Psoas muscle (tissue), 8 donors: ENCODE data around the gene SMIM14. TPM values are rescaled to one million over a fixed set of nuclear protein-coding genes. Genes with fewer than 3 reads are reported as not detected.
A peak's percentile ranks its signal among the peaks of the same experiment; 100 is the strongest.

Source experiments
- ATAC-seq, 4 donors: fragments of 200-7000 bp; cut with Tn5 transposase; one replicate each; pipeline ENCODE4 v1.9.1; 2020; ENCODE audit warnings: moderate library complexity in 3 of 4, mild to moderate bottlenecking in 2 of 4
- DNase-seq, 2 donors: peaks; one replicate each; pipeline ENCODE4 v3.0.0-alpha.2; 2020
- H3K27ac ChIP-seq: fragments of 200-600 bp; one replicate; pipeline ENCODE4 v1.8.0; 2022
- H3K27me3 ChIP-seq, 3 donors: fragments of 200-600 bp in 1 of 3; one replicate each; pipeline versions ENCODE4 v1.6.1 to v1.8.0; 2013 to 2022; ENCODE audit warnings: low read length in 2 of 3, mild to moderate bottlenecking in 2 of 3, moderate library complexity in 1 of 3; ENCODE audit not compliant: insufficient read depth in 3 of 3
- H3K36me3 ChIP-seq, 2 donors: fragments of 200-600 bp in 1 of 2; one replicate each; pipeline versions ENCODE4 v1.6.1 to v1.8.0; 2013 to 2022; ENCODE audit warnings: low read depth in 1 of 2, mild to moderate bottlenecking in 1 of 2, moderate library complexity in 1 of 2; ENCODE audit not compliant: insufficient read depth in 1 of 2
- H3K4me1 ChIP-seq: fragments of 200-600 bp; one replicate; pipeline ENCODE4 v1.8.0; 2022
- H3K4me3 ChIP-seq: fragments of 200-600 bp; one replicate; pipeline ENCODE4 v1.8.0; 2022; ENCODE audit warnings: mild to moderate bottlenecking
- H3K9me3 ChIP-seq: fragments of 200-600 bp; one replicate; pipeline ENCODE4 v1.8.0; 2022
- CTCF ChIP-seq: fragments of 200-600 bp; IDR thresholded peaks from one replicate; pipeline ENCODE4 v1.8.0; 2022; ENCODE audit warnings: antibody characterized with exemption
- WGBS, 3 donors: extraction: QIAGEN DNeasy Blood & Tissue Kit; methylation state at CpG; one replicate each; pipeline versions ENCODE4 v1.1.6 to v1.1.7; 2013; 5-methylcytosine and 5-hydroxymethylcytosine counted together
- intact Hi-C, 2 donors: fragments of 100-400 bp; cut with DNase I; formaldehyde crosslinking; loops; one replicate each; pipeline versions ENCODE4 v1.11.0 to v1.14.2; 2022
- polyA plus RNA-seq, 3 donors: library from polyadenylated mRNA; stranded (reverse); fragments of 200-250 nt; gene quantifications; one replicate each; pipeline ENCODE4 v1.2.3, GENCODE V29; 2013
- total RNA-seq, 4 donors: library from RNA; stranded (reverse); fragmentation: NEBNext Ultra II Directional in 2 of 4; extraction: Animal tissue kit (Norgen Biotek cat#: 25700) in 2 of 4; gene quantifications; one replicate each; pipeline versions ENCODE4 v1.2.1 to v1.2.4, GENCODE V29; 2021 to 2023
- donor health status: healthy with polysubstance abuse.
- donor health status: DM: no; HTN: no; CAD: no; lungs with moderate emphysema.
- donor health status: Bipolar disorder and iron deficiency.
- donor health status: healthy.
- donor health status: DM: yes; HTN: yes; CAD: no.
- donor health status: DM: no; HTN: no; CAD: no.
- donor health status: DM: no; HTN: no; CAD: no.
- donor health status: DM: yes; HTN: yes; CAD: no.

SMIM14 gene
- total and polyA plus RNA-seq, 7 donors, result 2.2 to 8.4 (median 6.0) TPM

GRCh38 chr4:39627413-39627812 is 11.3 kb downstream of the SMIM14 start:
- TF ChIP-seq CTCF, result no peak
- 97 to 98% (median 98%) methylated on average over 2 of the region's 2 CpGs for WGBS, 3 donors
- Histone ChIP-seq H3K36me3 (peaks cover 0 to 7% of the 10 kb centered on the region in 2 donors), H3K27ac (no peak overlapping the region), H3K9me3 (no peaks in the 10 kb centered on the region), H3K27me3 (no peaks in the 10 kb centered on the region), H3K4me3 (no peak overlapping the region), H3K4me1 (no peaks in the 10 kb centered on the region)
- ATAC-seq, result no peak
- intact Hi-C loops, result no loop called here
- no peak for DNase-seq

GRCh38 chr4:39626913-39627312 is 11.8 kb downstream of the SMIM14 start:
- Histone ChIP-seq H3K36me3 (peaks cover 0 to 7% of the 10 kb centered on the region in 2 donors), H3K27me3 (no peaks in the 10 kb centered on the region), H3K27ac (no peak overlapping the region), H3K9me3 (no peaks in the 10 kb centered on the region), H3K4me3 (no peak overlapping the region), H3K4me1 (no peaks in the 10 kb centered on the region)
- no peak for TF ChIP-seq CTCF
- intact Hi-C loops, result no loop called here
- DNase-seq (no peak), ATAC-seq (no peak)
- WGBS, 3 donors, result 87 to 100% (median 89%) methylated on average over 1 of the region's 1 CpG

GRCh38 chr4:39626261-39626660 is 12.4 kb downstream of the SMIM14 start:
- no peak overlapping the region for H3K4me3 ChIP-seq
- H3K9me3 ChIP-seq, result no peaks in the 10 kb centered on the region
- H3K4me1 ChIP-seq, result peaks cover 3% of the 10 kb centered on the region
- TF ChIP-seq CTCF, result no peak
- intact Hi-C loops, result no loop called here
- ATAC-seq (no peak), DNase-seq (no peak)
- H3K27ac ChIP-seq, result no peak overlapping the region
- H3K36me3 ChIP-seq, result peaks cover 0 to 7% of the 10 kb centered on the region in 2 donors
- WGBS, 3 donors, result 75 to 86% (median 81%) methylated on average over 2 of the region's 2 CpGs
- no peaks in the 10 kb centered on the region for H3K27me3 ChIP-seq

GRCh38 chr4:39621582-39621981 is 17.1 kb downstream of the SMIM14 start:
- 65 to 68% (median 67%) methylated on average over 9 of the region's 9 CpGs for WGBS, 3 donors
- no peaks in the 10 kb centered on the region for H3K9me3 ChIP-seq
- intact Hi-C loops, result no loop called here
- no peak overlapping the region for H3K4me3 ChIP-seq
- no peak for TF ChIP-seq CTCF
- H3K27ac ChIP-seq, result no peak overlapping the region
- no peaks in the 10 kb centered on the region for H3K27me3 ChIP-seq
- H3K36me3 ChIP-seq, result no peaks in the 10 kb centered on the region
- H3K4me1 ChIP-seq, result peaks cover 6% of the 10 kb centered on the region
- DNase-seq (peak; percentile 59 to 75), ATAC-seq (peak; percentile 69 to 90 (median 85))

- Histone ChIP-seq H3K27me3 (no peaks in the 10 kb centered on the region), H3K36me3 (no peaks in the 10 kb centered on the region), H3K4me3 (no peak overlapping the region), H3K9me3 (no peaks in the 10 kb centered on the region), H3K4me1 (peaks cover 6% of the 10 kb centered on the region), H3K27ac (no peak overlapping the region)
- 75 to 82% (median 77%) methylated on average over 4 of the region's 4 CpGs for WGBS, 3 donors
- no peak for DNase-seq
- no peak for TF ChIP-seq CTCF
- no peak for ATAC-seq
- intact Hi-C loops, result no loop called here
Observed at GRCh38 chr4:39620551-39621313, 17.9 kb downstream of the SMIM14 start.
